GM23248 (cell line): Measurements from ENCODE around the gene ADGRL1. TPM values are rescaled to one million over a fixed set of nuclear protein-coding genes. Genes with fewer than 3 reads are reported as not detected.

Source experiments
- DNase-seq: peaks from one replicate; pipeline ENCODE4 v3.0.0-alpha.2; 2015
- H2AFZ ChIP-seq: fragments of 200-600 bp; sonication (generic); 2 replicates; pipeline ENCODE4 v1.6.1; 2016; ENCODE audit warnings: antibody characterized with exemption
- H3F3A ChIP-seq: fragments of 200-600 bp; sonication (generic); 2 replicates; pipeline ENCODE4 v1.6.1; 2016; ENCODE audit warnings: mild to moderate bottlenecking, antibody characterized with exemption, mixed run types; ENCODE audit not compliant: insufficient read depth
- H3K27ac ChIP-seq: fragments of 200-600 bp; sonication (generic); 2 replicates; pipeline ENCODE4 v1.5.1; 2016; ENCODE audit warnings: mild to moderate bottlenecking
- H3K27me3 ChIP-seq: fragments of 200-600 bp; sonication (generic); replicated peaks from 2 replicates; pipeline ENCODE4 v1.6.1; 2016; ENCODE audit warnings: mild to moderate bottlenecking; ENCODE audit not compliant: insufficient read depth
- H3K36me3 ChIP-seq: fragments of 200-600 bp; sonication (generic); 2 replicates; pipeline ENCODE4 v1.6.1; 2016; ENCODE audit warnings: low read depth, mild to moderate bottlenecking
- H3K4me1 ChIP-seq: fragments of 200-600 bp; sonication (generic); 2 replicates; pipeline ENCODE4 v1.6.1; 2016; ENCODE audit warnings: mild to moderate bottlenecking; ENCODE audit not compliant: insufficient read depth
- H3K4me2 ChIP-seq: fragments of 200-600 bp; sonication (generic); one replicate; pipeline ENCODE4 v1.6.1; 2016; ENCODE audit warnings: mild to moderate bottlenecking; ENCODE audit not compliant: unreplicated experiment
- H3K4me3 ChIP-seq: fragments of 200-600 bp; sonication (generic); 2 replicates; pipeline ENCODE4 v1.5.1; 2016; ENCODE audit warnings: mild to moderate bottlenecking
- H3K79me2 ChIP-seq: fragments of 200-600 bp; sonication (generic); 2 replicates; pipeline ENCODE4 v1.6.1; 2016; ENCODE audit warnings: mild to moderate bottlenecking; ENCODE audit not compliant: insufficient read depth
- H3K9ac ChIP-seq: fragments of 200-600 bp; sonication (generic); 2 replicates; pipeline ENCODE4 v1.6.1; 2016; ENCODE audit warnings: mild to moderate bottlenecking
- H3K9me2 ChIP-seq: fragments of 200-600 bp; sonication (generic); 2 replicates; pipeline ENCODE4 v1.6.1; 2016; ENCODE audit warnings: mixed run types, mild to moderate bottlenecking, moderate library complexity; ENCODE audit not compliant: insufficient read depth
- H3K9me3 ChIP-seq: fragments of 200-600 bp; sonication (generic); one replicate; pipeline ENCODE4 v1.6.1; 2017; ENCODE audit warnings: low read depth
- H4K20me1 ChIP-seq: fragments of 200-600 bp; sonication (generic); 2 replicates; pipeline ENCODE4 v1.6.0; 2016; ENCODE audit not compliant: insufficient read depth
- EZH2 ChIP-seq: fragments of 200-600 bp; sonication (generic); IDR thresholded peaks from 2 replicates; pipeline ENCODE4 v1.6.1; 2018; ENCODE audit warnings: antibody characterized with exemption, mild to moderate bottlenecking; ENCODE audit not compliant: insufficient read depth, poor library complexity, severe bottlenecking
- EZH2phosphoT487 ChIP-seq: fragments of 200-600 bp; sonication (generic); IDR thresholded peaks from 2 replicates; pipeline ENCODE4 v1.6.1; 2018; ENCODE audit warnings: antibody characterized with exemption, moderate library complexity, mild to moderate bottlenecking, low read depth; ENCODE audit not compliant: insufficient read depth
- WGBS, 2 experiments: methylation state at CpG; one replicate each; pipeline ENCODE4 v1.1.6; 2015 to 2017; ENCODE audit warnings: low lambda C conversion rate in 2 of 2, low coverage in 1 of 2; ENCODE audit errors: missing lambda C conversion rate in 2 of 2; 5-methylcytosine and 5-hydroxymethylcytosine counted together
- in situ Hi-C: fragments of 300-500 bp; cut with MboI; formaldehyde crosslinking; loops from 2 replicates; pipeline ENCODE4 v1.15.0; 2020
- polyA plus RNA-seq: library from polyadenylated mRNA; unstranded; fragments of >200 nt; fragmentation: Nextera tagmentation; extraction: Ambion mirVana; gene quantifications from 2 replicates; pipeline ENCODE4 v1.2.1, GENCODE V29; 2016
- total RNA-seq: library from RNA; depleted of rRNA; stranded (reverse); fragments of >200 nt; shearing (Covaris generic); gene quantifications from 2 replicates; pipeline ENCODE4 v1.2.3, GENCODE V29; 2014

The ADGRL1 gene
- total and polyA plus RNA-seq, 2 experiments from 2014 or later: 1.0 to 3.0 TPM

GRCh38 chr19:14111486-14111885 lies 94.5 kb downstream of the ADGRL1 start:
- Histone ChIP-seq H3K9me2 (no peaks in the 10 kb centered on the region), H3K4me2 (no peak overlapping the region), H3K4me3 (no peak overlapping the region), H3K27me3 (no peaks in the 10 kb centered on the region), H3K9ac (no peak overlapping the region), H3K9me3 (no peaks in the 10 kb centered on the region), H3K27ac (no peak overlapping the region), H3K4me1 (peaks cover 28% of the 10 kb centered on the region), H2AFZ (no peak overlapping the region), H3K36me3 (no peaks in the 10 kb centered on the region), H4K20me1 (no peaks in the 10 kb centered on the region), H3K79me2 (peaks cover 82% of the 10 kb centered on the region), H3F3A (no peaks in the 10 kb centered on the region)
- in situ Hi-C loops: no loop called here
- WGBS, 2 experiments: 100% methylated on average over 1 of the region's 1 CpG
- TF ChIP-seq EZH2phosphoT487 (no peak), EZH2 (no peak)
- DNase-seq: no peak

- Histone ChIP-seq H3K36me3 (peaks cover under 1% of the 10 kb centered on the region; the same call in 1 of the 2 replicates), H3K27ac (no peak overlapping the region), H3K4me2 (no peak overlapping the region), H3K9me3 (no peaks in the 10 kb centered on the region), H4K20me1 (no peaks in the 10 kb centered on the region), H3K79me2 (peaks cover 74% of the 10 kb centered on the region), H3K9me2 (no peaks in the 10 kb centered on the region), H3F3A (no peaks in the 10 kb centered on the region), H3K27me3 (no peaks in the 10 kb centered on the region), H3K4me1 (peaks cover 20% of the 10 kb centered on the region), H3K4me3 (no peak overlapping the region), H2AFZ (no peak overlapping the region), H3K9ac (no peak overlapping the region)
- in situ Hi-C loops: no loop called here
- DNase-seq: no peak
- no peak for TF ChIP-seq EZH2phosphoT487
- no peak for TF ChIP-seq EZH2
- 51 to 57% methylated on average over 2 of the region's 2 CpGs for WGBS, 2 experiments
Observed at GRCh38 chr19:14110650-14111049, 95.3 kb downstream of the ADGRL1 start.

- H3K4me1 ChIP-seq: peaks cover 5% of the 10 kb centered on the region
- H4K20me1 ChIP-seq: no peaks in the 10 kb centered on the region
- H2AFZ ChIP-seq: no peak overlapping the region
- TF ChIP-seq EZH2phosphoT487 (no peak), EZH2 (no peak)
- no peaks in the 10 kb centered on the region for H3K27me3 ChIP-seq
- 78 to 81% methylated on average over 22 to 23 of the region's 23 CpGs for WGBS, 2 experiments
- DNase-seq: peak; percentile 59
- no peak overlapping the region for H3K9ac ChIP-seq
- no peak overlapping the region for H3K4me2 ChIP-seq
- peaks cover 8% of the 10 kb centered on the region; the same call in 1 of the 2 replicates for H3K36me3 ChIP-seq
- H3K27ac ChIP-seq: no peak overlapping the region
- no peaks in the 10 kb centered on the region for H3K9me3 ChIP-seq
- H3K9me2 ChIP-seq: no peaks in the 10 kb centered on the region
- H3K79me2 ChIP-seq: peaks cover 45% of the 10 kb centered on the region
- no peaks in the 10 kb centered on the region for H3F3A ChIP-seq
- in situ Hi-C loops: no loop called here
- H3K4me3 ChIP-seq: no peak overlapping the region
Observed at GRCh38 chr19:14107581-14108461, 98.1 kb downstream of the ADGRL1 start.

GRCh38 chr19:14106840-14107239 lies 99.1 kb downstream of the ADGRL1 start:
- no peaks in the 10 kb centered on the region for H3K4me1 ChIP-seq
- H3K9me2 ChIP-seq: no peaks in the 10 kb centered on the region
- H3K4me3 ChIP-seq: no peak overlapping the region
- H3F3A ChIP-seq: no peaks in the 10 kb centered on the region
- DNase-seq: no peak
- H3K36me3 ChIP-seq: peaks cover 8% of the 10 kb centered on the region; the same call in 1 of the 2 replicates
- 91 to 95% methylated on average over 9 to 15 of the region's 16 CpGs for WGBS, 2 experiments
- H3K27me3 ChIP-seq: no peaks in the 10 kb centered on the region
- H3K4me2 ChIP-seq: no peak overlapping the region
- no peak overlapping the region for H3K9ac ChIP-seq
- no peaks in the 10 kb centered on the region for H4K20me1 ChIP-seq
- H3K27ac ChIP-seq: no peak overlapping the region
- peaks cover 37% of the 10 kb centered on the region for H3K79me2 ChIP-seq
- no peak for TF ChIP-seq EZH2
- TF ChIP-seq EZH2phosphoT487: no peak
- in situ Hi-C loops: no loop called here
- H2AFZ ChIP-seq: no peak overlapping the region
- H3K9me3 ChIP-seq: no peaks in the 10 kb centered on the region
